Endothelial cell of umbilical vein (primary cell): ENCODE measurements around the gene MED13. TPM values are rescaled to one million over a fixed set of nuclear protein-coding genes. Genes with fewer than 3 reads are reported as not detected.

ENCODE experiments used
- BruUV-seq: library from RNA; stranded (reverse); fragments of 400-500 nt; replicated peaks from 2 replicates; lab custom pipeline; 2021; lab: Mats Ljungman, UMichigan
- CTCF ChIA-PET: fragments of 300-600, 350-600 bp; sonication (Branson Sonifier 250); formaldehyde crosslinking; loops from one replicate; lab custom pipeline; 2021; ENCODE audit warnings: antibody characterized with exemption, inconsistent platforms; lab: Charles Lee
- POLR2A ChIA-PET: fragments of 300-600, 350-600 bp; sonication (Branson Sonifier 250); formaldehyde crosslinking; loops from one replicate; lab custom pipeline; 2021; ENCODE audit warnings: antibody characterized with exemption, inconsistent platforms; lab: Charles Lee
- DNase-seq: peaks from one replicate; pipeline ENCODE4 v3.0.0-alpha.2; 2011; ENCODE audit warnings: low read depth, low spot score
- FAIRE-seq: peaks from 2 replicates; lab custom pipeline; 2011; peaks lifted over from hg19 to GRCh38; lab: Jason Lieb, UNC
- H2AFZ ChIP-seq: 2 replicates; pipeline ENCODE4 v1.6.0; 2012; ENCODE audit warnings: low read depth, low read length, control low read depth, inconsistent platforms
- H3K27ac ChIP-seq: 2 replicates; pipeline ENCODE4 v1.5.1; 2011; ENCODE audit warnings: low read depth, mild to moderate bottlenecking, control low read depth, low read length, moderate library complexity; ENCODE audit not compliant: insufficient read depth
- H3K27me3 ChIP-seq, 2 experiments: 2 replicates each; pipeline versions ENCODE4 v1.6.0 to v1.6.1; 2011; ENCODE audit warnings: low read length in 2 of 2, mixed read lengths in 1 of 2; ENCODE audit not compliant: control insufficient read depth in 2 of 2, insufficient read depth in 2 of 2
- H3K36me3 ChIP-seq, 2 experiments: 2 replicates in 1 of 2; 3 replicates in 1 of 2; pipeline ENCODE4 v1.5.1; 2011; ENCODE audit warnings: low read length in 2 of 2, mild to moderate bottlenecking in 1 of 2, moderate library complexity in 1 of 2; ENCODE audit not compliant: control insufficient read depth in 2 of 2, insufficient read depth in 2 of 2; ENCODE audit errors: extremely low read depth in 1 of 2
- H3K4me1 ChIP-seq: 3 replicates; pipeline ENCODE4 v1.5.1; 2011; ENCODE audit warnings: mild to moderate bottlenecking, low read length; ENCODE audit not compliant: control insufficient read depth, insufficient read depth; ENCODE audit errors: extremely low read depth
- H3K4me2 ChIP-seq: 2 replicates; pipeline ENCODE4 v1.6.1; 2011; ENCODE audit warnings: low read length, control low read depth, mixed read lengths; ENCODE audit not compliant: insufficient read depth
- H3K4me3 ChIP-seq, 3 experiments: fragments of 200-600 bp in 1 of 3; sonication (generic), shearing (Covaris generic) in 1 of 3; replicated peaks in 1 of 3; 2 replicates each; pipeline ENCODE4 v1.5.1; 2011 to 2016; ENCODE audit warnings: control low read depth in 3 of 3, low read length in 3 of 3, mild to moderate bottlenecking in 2 of 3, inconsistent platforms in 1 of 3, low read depth in 1 of 3, moderate library complexity in 1 of 3; ENCODE audit not compliant: insufficient read depth in 1 of 3
- H3K79me2 ChIP-seq: 2 replicates; pipeline ENCODE4 v1.6.0; 2012; ENCODE audit warnings: low read length, inconsistent platforms; ENCODE audit not compliant: control insufficient read depth, insufficient read depth
- H3K9ac ChIP-seq: replicated peaks from 2 replicates; pipeline ENCODE3; 2011; ENCODE audit warnings: low read length, control low read depth; ENCODE audit not compliant: insufficient read depth; ENCODE audit errors: extremely low read depth
- H3K9me1 ChIP-seq: replicated peaks from 3 replicates; pipeline ENCODE4 v1.6.0; 2011; ENCODE audit warnings: mild to moderate bottlenecking, low read length; ENCODE audit not compliant: control insufficient read depth, insufficient read depth; ENCODE audit errors: extremely low read depth
- H3K9me3 ChIP-seq: replicated peaks from 2 replicates; pipeline ENCODE4 v1.5.1; 2012; ENCODE audit warnings: low read length, inconsistent platforms; ENCODE audit not compliant: control insufficient read depth, insufficient read depth
- H4K20me1 ChIP-seq: replicated peaks from 2 replicates; pipeline ENCODE3; 2011; ENCODE audit warnings: mild to moderate bottlenecking, low read length; ENCODE audit not compliant: control insufficient read depth, insufficient read depth; ENCODE audit errors: extremely low read depth
- CTCF ChIP-seq, 2 donors: IDR thresholded peaks; 1 replicate in 1 of 2; 2 replicates in 1 of 2; pipeline ENCODE4 v1.5.1; 2011; ENCODE audit warnings: low read length in 2 of 2, mild to moderate bottlenecking in 2 of 2, moderate library complexity in 2 of 2, control low read depth in 1 of 2, inconsistent platforms in 1 of 2, low read depth in 1 of 2; ENCODE audit not compliant: insufficient read depth in 1 of 2; ENCODE audit errors: extremely low read depth in 1 of 2
- EZH2 ChIP-seq: IDR thresholded peaks from 2 replicates; pipeline ENCODE4 v1.6.1; 2012; ENCODE audit warnings: borderline replicate concordance, low read depth, mild to moderate bottlenecking, moderate library complexity, low read length, inconsistent platforms; ENCODE audit not compliant: severe bottlenecking
- FOS ChIP-seq: IDR thresholded peaks from 2 replicates; pipeline ENCODE4 v1.6.1; 2011; ENCODE audit warnings: mild to moderate bottlenecking, low read length, moderate library complexity, borderline replicate concordance; ENCODE audit not compliant: insufficient read depth
- GATA2 ChIP-seq: IDR thresholded peaks from 2 replicates; pipeline ENCODE4 v1.7.0; 2011; ENCODE audit warnings: low read depth, mild to moderate bottlenecking, moderate library complexity, mixed read lengths, low read length; ENCODE audit not compliant: insufficient read length, insufficient read depth
- JUN ChIP-seq: IDR thresholded peaks from 2 replicates; pipeline ENCODE4 v1.6.1; 2011; ENCODE audit warnings: borderline replicate concordance, low read depth; ENCODE audit not compliant: insufficient read length, insufficient read depth
- MAX ChIP-seq: IDR thresholded peaks from 2 replicates; pipeline ENCODE4 v1.6.1; 2011; ENCODE audit not compliant: insufficient read depth, insufficient read length
- MYC ChIP-seq: IDR thresholded peaks from one replicate; pipeline ENCODE4 v1.6.1; 2011; ENCODE audit warnings: mild to moderate bottlenecking, low read depth, low read length
- POLR2A ChIP-seq: IDR thresholded peaks from 2 replicates; pipeline ENCODE4 v1.6.1; 2012; ENCODE audit warnings: low read depth, mild to moderate bottlenecking, control low read depth, low read length
- POLR2AphosphoS5 ChIP-seq: IDR thresholded peaks from 2 replicates; pipeline ENCODE4 v1.6.1; 2012; ENCODE audit warnings: low read depth, mild to moderate bottlenecking, control low read depth, low read length, moderate library complexity; ENCODE audit not compliant: insufficient read depth
- dilution Hi-C: fragments of 300-500 bp; cut with MboI; formaldehyde crosslinking; loops from one replicate; pipeline ENCODE4 v1.15.0; 2019; ENCODE audit warnings: low sequenced_read_pairs; ENCODE audit not compliant: extremely low pct_ligation_motif_present
- intact Hi-C: fragments of 100-400 bp; cut with micrococcal nuclease; formaldehyde crosslinking; loops from one replicate; pipeline ENCODE4 v1.10.0; 2022
- polyA plus RNA-seq, 4 experiments: library from polyadenylated mRNA; depleted of rRNA in 3 of 4; stranded (reverse) in 3 of 4; unstranded in 1 of 4; fragments of >200 nt; gene quantifications; 2 replicates each; pipeline versions ENCODE4 v1.2.1 to v1.2.3, GENCODE V29; 2011 to 2012; ENCODE audit warnings: missing spikeins in 1 of 4
- total RNA-seq: library from RNA; stranded (reverse); gene quantifications from 2 replicates; pipeline ENCODE4 v1.2.3, GENCODE V29; 2021

Gene MED13
- total and polyA plus RNA-seq, 2 donors (not counting 3 experiments of a cell fraction or from before 2014, with no cell fraction given): 11.6 to 49.6 TPM

GRCh38 chr17:61928101-61928436, 137.0 kb downstream of the MED13 start:
- Histone ChIP-seq H3K9ac (peak overlapping the region; percentile 91), H3K36me3 (no peaks in the 10 kb centered on the region), H3K9me3 (no peaks in the 10 kb centered on the region), H3K9me1 (no peaks in the 10 kb centered on the region), H3K79me2 (peaks cover 7% of the 10 kb centered on the region), H3K27ac (no peak overlapping the region), H4K20me1 (no peaks in the 10 kb centered on the region), H3K4me3 (peak overlapping the region in 2 of 3 experiments; percentile 76 to 80), H2AFZ (peak overlapping the region; percentile 90), H3K4me1 (peaks cover 11% of the 10 kb centered on the region), H3K4me2 (peak overlapping the region; percentile 54), H3K27me3 (no peaks in the 10 kb centered on the region)
- dilution Hi-C loops: no loop called here
- no TSS peak for BruUV-seq
- intact Hi-C loops: loop anchor here (10.0 kb wide), 1 partner anchor 257 kb away; no protein-coding TSS in a partner anchor
- DNase-seq (no peak), FAIRE-seq (no peak)
- TF ChIP-seq POLR2A: peak; percentile 82
- TF ChIP-seq JUN: no peak
- CTCF ChIA-PET: no interaction called here
- POLR2A ChIA-PET: no interaction called here

- Histone ChIP-seq H3K9ac (peak within 1 kb of the TSS; percentile 91), H3K4me2 (peak within 1 kb of the TSS; percentile 90), H3K79me2 (peaks cover 7% of the 10 kb centered on the region), H3K9me3 (no peaks in the 10 kb centered on the region), H4K20me1 (no peaks in the 10 kb centered on the region), H3K4me1 (peaks cover 11% of the 10 kb centered on the region), H3K4me3 (peak within 1 kb of the TSS; percentile 46 to 80 (median 76)), H3K27ac (peak within 1 kb of the TSS; percentile 59), H3K27me3 (no peaks in the 10 kb centered on the region), H3K36me3 (no peaks in the 10 kb centered on the region), H3K9me1 (no peaks in the 10 kb centered on the region), H2AFZ (peak within 1 kb of the TSS; percentile 90)
- DNase-seq (peak; percentile 92), FAIRE-seq (peak; percentile 84)
- dilution Hi-C loops: no loop called here
- POLR2A ChIA-PET: no interaction called here
- CTCF ChIA-PET: no interaction called here
- BruUV-seq: TSS peak; percentile 81
- TF ChIP-seq EZH2 (no peak), POLR2AphosphoS5 (peak; percentile 96), MYC (peak; percentile 27), CTCF (IDR thresholded peaks at IDR 0.05; ENCODE audit: extremely low read depth in 1 of 2, insufficient read depth in 1 of 2, low read depth in 1 of 2, low read length in 2 of 2) (no peak), MAX (no peak), GATA2 (no peak), JUN (no peak), FOS (no peak), POLR2A (peak; percentile 98)
- intact Hi-C loops: loop anchor here (2.0 to 10.0 kb wide), 3 partner anchors 65 to 257 kb away; partner anchors contain the start of gene BRIP1
Observed at GRCh38 chr17:61927208-61928100, 137.6 kb downstream of the MED13 start, which contains the start of gene INTS2. Gene INTS2, minus strand, starts transcription at chr17:61927982. Its CDS starts 1,338 bp downstream, at chr17:61926644.
